Adrenal gland (tissue), 5 donors: Measurements from ENCODE around the gene ZC3H12D.

Experiments used
- CTCF ChIP-seq, 6 experiments: fragments of 450-650 bp in 4 of 6; fragments of 200-600 bp in 2 of 6; sonication (generic) in 1 of 6; IDR thresholded peaks; 1 replicate in 5 of 6; 2 replicates in 1 of 6; pipeline versions ENCODE4 v1.5.1 to v1.8.0; 2016 to 2021; ENCODE audit warnings: antibody characterized with exemption in 6 of 6, mild to moderate bottlenecking in 2 of 6, moderate library complexity in 1 of 6
- POLR2A ChIP-seq, 2 donors: fragments of 450-650 bp; IDR thresholded peaks; one replicate each; pipeline ENCODE4 v1.6.1; 2017; ENCODE audit warnings: antibody characterized with exemption in 2 of 2, mild to moderate bottlenecking in 2 of 2, moderate library complexity in 1 of 2
- donor health status: DM: no; HTN: no; CAD: no.

GRCh38 chr6:149400050-149400449 lies 84.8 kb downstream of the ZC3H12D start, which contains the start of gene SUMO4:
- TF ChIP-seq CTCF (IDR thresholded peaks at IDR 0.05) (no peak), POLR2A (IDR thresholded peaks at IDR 0.05) (no peak)
